H9 (cell line): ENCODE results near the gene TFAP2C. TPM values are rescaled to one million over a fixed set of nuclear protein-coding genes. Genes with fewer than 3 reads are reported as not detected.

ENCODE experiments used
- DNase-seq: peaks from one replicate; pipeline ENCODE4 v3.0.0-alpha.2; 2017
- H2AFZ ChIP-seq: one replicate; pipeline ENCODE4 v1.6.1; 2013; ENCODE audit warnings: mild to moderate bottlenecking, low read length, control low read depth, moderate library complexity
- H2AK5ac ChIP-seq: 2 replicates; pipeline ENCODE4 v1.6.1; 2013; ENCODE audit warnings: low read length, control low read depth, mixed read lengths; ENCODE audit not compliant: insufficient read length
- H2BK120ac ChIP-seq: one replicate; pipeline ENCODE4 v1.6.1; 2013; ENCODE audit warnings: low read depth, mild to moderate bottlenecking, low read length, control low read depth, inconsistent platforms; ENCODE audit not compliant: poor library complexity, severe bottlenecking
- H2BK12ac ChIP-seq: 2 replicates; pipeline ENCODE4 v1.6.1; 2013; ENCODE audit warnings: low read length, control low read depth, mixed read lengths, low read depth; ENCODE audit not compliant: insufficient read length
- H2BK15ac ChIP-seq: 2 replicates; pipeline ENCODE4 v1.6.1; 2013; ENCODE audit warnings: low read depth, low read length, control low read depth
- H2BK20ac ChIP-seq: one replicate; pipeline ENCODE4 v1.6.1; 2013; ENCODE audit warnings: low read depth, mild to moderate bottlenecking, low read length, control low read depth, inconsistent platforms; ENCODE audit not compliant: poor library complexity, severe bottlenecking
- H2BK5ac ChIP-seq: 2 replicates; pipeline ENCODE4 v1.6.1; 2013; ENCODE audit warnings: low read length, control low read depth, mixed read lengths; ENCODE audit not compliant: insufficient read length
- H3K14ac ChIP-seq: 2 replicates; pipeline ENCODE4 v1.6.1; 2013; ENCODE audit warnings: low read length, control low read depth; ENCODE audit not compliant: insufficient read depth
- H3K18ac ChIP-seq: 2 replicates; pipeline ENCODE4 v1.6.1; 2013; ENCODE audit warnings: low read depth, mild to moderate bottlenecking, mixed read lengths, low read length, control low read depth; ENCODE audit not compliant: insufficient read length
- H3K23ac ChIP-seq: 2 replicates; pipeline ENCODE4 v1.6.1; 2013; ENCODE audit warnings: low read length, control low read depth, mixed read lengths, low read depth; ENCODE audit not compliant: insufficient read length
- H3K23me2 ChIP-seq: 2 replicates; pipeline ENCODE4 v1.6.1; 2013; ENCODE audit warnings: low read depth, mild to moderate bottlenecking, mixed read lengths, low read length, control low read depth; ENCODE audit not compliant: insufficient read length, poor library complexity, severe bottlenecking
- H3K27ac ChIP-seq: 2 replicates; pipeline ENCODE4 v1.5.1; 2013; ENCODE audit warnings: low read length, control low read depth, mixed read lengths, low read depth; ENCODE audit not compliant: insufficient read length
- H3K27me3 ChIP-seq: 2 replicates; pipeline ENCODE4 v1.6.1; 2013; ENCODE audit warnings: low read length, control low read depth, inconsistent platforms; ENCODE audit not compliant: insufficient read depth
- H3K4ac ChIP-seq: 2 replicates; pipeline ENCODE4 v1.6.1; 2013; ENCODE audit warnings: low read depth, mild to moderate bottlenecking, control low read depth, inconsistent platforms, low read length, moderate library complexity
- H3K4me1 ChIP-seq: 2 replicates; pipeline ENCODE4 v1.6.1; 2013; ENCODE audit warnings: low read length, control low read depth, inconsistent platforms; ENCODE audit not compliant: insufficient read depth
- H3K4me2 ChIP-seq: 2 replicates; pipeline ENCODE4 v1.6.1; 2013; ENCODE audit warnings: low read length, control low read depth, mixed read lengths; ENCODE audit not compliant: insufficient read length, insufficient read depth
- H3K56ac ChIP-seq: 2 replicates; pipeline ENCODE4 v1.6.1; 2013; ENCODE audit warnings: low read depth, mild to moderate bottlenecking, mixed read lengths, low read length, control low read depth; ENCODE audit not compliant: insufficient read length
- H3K79me1 ChIP-seq: 2 replicates; pipeline ENCODE4 v1.6.1; 2013; ENCODE audit warnings: low read depth, mild to moderate bottlenecking, moderate library complexity, low read length, control low read depth, inconsistent platforms; ENCODE audit not compliant: insufficient read depth, poor library complexity, severe bottlenecking
- H3K79me2 ChIP-seq: 2 replicates; pipeline ENCODE4 v1.6.1; 2013; ENCODE audit warnings: low read length, control low read depth, inconsistent platforms; ENCODE audit not compliant: insufficient read depth
- H3K9ac ChIP-seq: 2 replicates; pipeline ENCODE4 v1.6.1; 2013; ENCODE audit warnings: low read length, control low read depth, mixed read lengths; ENCODE audit not compliant: insufficient read length; ENCODE audit errors: extremely low read depth
- H3K9me3 ChIP-seq: one replicate; pipeline ENCODE4 v1.6.1; 2013; ENCODE audit warnings: low read depth, low read length, inconsistent platforms; ENCODE audit not compliant: control insufficient read depth
- H3T11ph ChIP-seq: one replicate; pipeline ENCODE4 v1.6.1; 2013; ENCODE audit warnings: mild to moderate bottlenecking, low read length, control low read depth, inconsistent platforms
- H4K20me1 ChIP-seq: one replicate; pipeline ENCODE4 v1.6.1; 2013; ENCODE audit not compliant: control insufficient read depth, insufficient read length, insufficient read depth
- H4K5ac ChIP-seq: 2 replicates; pipeline ENCODE4 v1.6.1; 2013; ENCODE audit warnings: low read depth, mild to moderate bottlenecking, mixed read lengths, low read length, control low read depth; ENCODE audit not compliant: insufficient read length
- H4K8ac ChIP-seq: replicated peaks from 2 replicates; pipeline ENCODE4 v1.6.1; 2013; ENCODE audit warnings: low read length, control low read depth, mixed read lengths, low read depth; ENCODE audit not compliant: insufficient read length
- H4K91ac ChIP-seq: 2 replicates; pipeline ENCODE4 v1.6.1; 2013; ENCODE audit warnings: low read depth, mild to moderate bottlenecking, moderate library complexity, mixed read lengths, low read length, control low read depth; ENCODE audit not compliant: insufficient read length
- H3K27ac Mint-ChIP-seq, 3 experiments: 2 replicates in 2 of 3; 3 replicates in 1 of 3; pipeline ENCODE4 v1.8.0; 2020 to 2021; ENCODE audit warnings: mixed read lengths in 3 of 3, mild to moderate bottlenecking in 1 of 3, moderate library complexity in 1 of 3
- H3K27me3 Mint-ChIP-seq: 2 replicates; pipeline ENCODE4 v1.8.0; 2021; ENCODE audit warnings: low read depth, mild to moderate bottlenecking, moderate library complexity, mixed read lengths
- H3K36me3 Mint-ChIP-seq, 3 experiments: 2 replicates in 2 of 3; 3 replicates in 1 of 3; pipeline ENCODE4 v1.8.0; 2020 to 2021; ENCODE audit warnings: low read depth in 3 of 3, mixed read lengths in 3 of 3; ENCODE audit not compliant: insufficient read depth in 1 of 3
- H3K4me1 Mint-ChIP-seq, 2 experiments: 2 replicates each; pipeline ENCODE4 v1.8.0; 2020; ENCODE audit warnings: mixed read lengths in 2 of 2
- H3K4me3 Mint-ChIP-seq, 2 experiments: 2 replicates in 1 of 2; 3 replicates in 1 of 2; pipeline ENCODE4 v1.8.0; 2020 to 2021; ENCODE audit warnings: mild to moderate bottlenecking in 2 of 2, mixed read lengths in 2 of 2, moderate library complexity in 1 of 2
- H3K9me3 Mint-ChIP-seq, 2 experiments: 2 replicates in 1 of 2; 3 replicates in 1 of 2; pipeline ENCODE4 v1.8.0; 2020; ENCODE audit warnings: mild to moderate bottlenecking in 2 of 2, mixed read lengths in 2 of 2, moderate library complexity in 1 of 2
- CTCF ChIP-seq: fragments of 200-600 bp; sonication (generic); conservative IDR thresholded peaks from 3 replicates; pipeline ENCODE4 v1.8.0; 2021; ENCODE audit warnings: antibody characterized with exemption, mild to moderate bottlenecking
- WGBS: extraction: QIAGEN DNeasy Blood & Tissue Kit; methylation state at CpG from one replicate; pipeline ENCODE4 v1.1.7; 2013; ENCODE audit warnings: missing lambda C conversion rate, low lambda C conversion rate, mixed read lengths; ENCODE audit not compliant: insufficient read length; ENCODE audit errors: extremely low coverage; 5-methylcytosine and 5-hydroxymethylcytosine counted together
- total RNA-seq: library from RNA; stranded (reverse); gene quantifications from 2 replicates; pipeline ENCODE4 v1.2.1, GENCODE V29; 2021

TFAP2C gene
- total RNA-seq, 1 experiment from 2014 or later = 24.3 TPM

DNA sequence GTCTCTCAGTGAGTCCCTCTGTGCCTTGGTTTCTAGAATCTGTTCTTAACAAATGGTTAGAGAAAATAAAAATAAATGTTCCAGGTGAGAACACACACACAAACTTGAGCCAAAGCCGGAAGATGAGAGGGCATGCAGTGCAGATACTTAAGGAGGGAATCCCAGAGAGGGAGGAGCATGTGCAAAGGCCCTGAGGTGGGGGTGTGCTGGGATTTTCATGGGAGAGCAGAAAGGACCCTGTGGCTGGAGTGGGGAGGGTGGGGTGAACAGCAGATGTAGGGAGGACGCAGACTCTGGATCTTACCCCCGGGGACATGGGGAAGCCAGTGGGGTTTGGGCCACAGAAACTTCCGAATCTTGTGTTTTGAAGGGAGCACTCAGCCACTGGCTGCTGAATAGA is 17.5 kb downstream of the TFAP2C start:
- Histone ChIP-seq H3K79me2 (no peaks in the 10 kb centered on the region), H3K27ac (no peak overlapping the region), H3K27me3 (no peaks in the 10 kb centered on the region), H3K23me2 (no peaks in the 10 kb centered on the region), H2BK5ac (no peak overlapping the region), H4K91ac (no peak overlapping the region), H4K8ac (no peak overlapping the region), H3K23ac (no peak overlapping the region), H4K5ac (no peak overlapping the region), H3K4me1 (no peaks in the 10 kb centered on the region; the same call in 1 of the 2 replicates), H3K56ac (no peak overlapping the region), H3T11ph (no peak overlapping the region), H2BK20ac (no peak overlapping the region), H2AFZ (no peak overlapping the region), H2AK5ac (no peak overlapping the region), H3K9ac (no peak overlapping the region), H3K14ac (no peak overlapping the region), H3K4ac (no peak overlapping the region), H4K20me1 (no peaks in the 10 kb centered on the region), H3K18ac (no peak overlapping the region), H2BK12ac (no peak overlapping the region), H2BK15ac (no peak overlapping the region), H2BK120ac (no peak overlapping the region), H3K4me2 (no peak overlapping the region), H3K9me3 (no peaks in the 10 kb centered on the region), H3K79me1 (no peaks in the 10 kb centered on the region)
- H3K4me3 Mint-ChIP-seq = no peak overlapping the region
- no peak for DNase-seq
- no CpG with 5 or more reads among the region's 4 CpGs for WGBS
- no peak for TF ChIP-seq CTCF
- H3K36me3 Mint-ChIP-seq = peaks cover 0 to 26% (median 24%) of the 10 kb centered on the region in 3 experiments; a peak in 4 of 7 replicates
- no peaks in the 10 kb centered on the region for H3K27me3 Mint-ChIP-seq
- peak overlapping the region in 1 of 3 experiments; percentile 44; a peak in 2 of 7 replicates for H3K27ac Mint-ChIP-seq
- no peaks in the 10 kb centered on the region; a peak in 1 of 5 replicates for H3K9me3 Mint-ChIP-seq
- peaks cover 0 to 8% of the 10 kb centered on the region in 2 experiments; a peak in 3 of 4 replicates for H3K4me1 Mint-ChIP-seq
